WTC11 (cell line): ENCODE measurements around the gene SLC25A53. TPM values are rescaled to one million over a fixed set of nuclear protein-coding genes. Genes with fewer than 3 reads are reported as not detected.
A peak's percentile ranks its signal among the peaks of the same experiment; 100 is the strongest.
"Not testable (repeated sequence)": the region's sequence is repeated elsewhere in the genome, so short reads cannot be mapped to it uniquely, and the experiment has no call there.

Source experiments
- ATAC-seq: fragments of 200-7000 bp; cut with Tn5 transposase; 2 replicates; pipeline ENCODE4 v1.10.0; 2021; ENCODE audit warnings: mild to moderate bottlenecking, moderate library complexity
- CTCF ChIA-PET: fragments of 300-600 bp; sonication (Branson Sonifier 250); formaldehyde crosslinking; loops from one replicate; lab custom pipeline; 2021; ENCODE audit warnings: antibody characterized with exemption; lab: Charles Lee
- POLR2A ChIA-PET: fragments of 350-600 bp; sonication (Branson Sonifier 250); formaldehyde crosslinking; loops from one replicate; lab custom pipeline; 2021; ENCODE audit warnings: antibody characterized with exemption; lab: Charles Lee
- DNase-seq: peaks from one replicate; pipeline ENCODE4 v3.0.0; 2021; ENCODE audit warnings: low spot score
- H3K27ac Mint-ChIP-seq: 2 replicates; pipeline ENCODE4 v1.8.0; 2021; ENCODE audit warnings: mixed read lengths
- H3K27me3 Mint-ChIP-seq: 2 replicates; pipeline ENCODE4 v1.8.0; 2021; ENCODE audit warnings: low read depth, mild to moderate bottlenecking, moderate library complexity, mixed read lengths
- H3K36me3 Mint-ChIP-seq: 2 replicates; pipeline ENCODE4 v1.8.0; 2021; ENCODE audit warnings: mixed read lengths
- H3K4me1 Mint-ChIP-seq: 2 replicates; pipeline ENCODE4 v1.8.0; 2022; ENCODE audit warnings: mixed read lengths
- H3K4me3 Mint-ChIP-seq: 2 replicates; pipeline ENCODE4 v1.8.0; 2021; ENCODE audit warnings: mild to moderate bottlenecking, moderate library complexity, mixed read lengths
- H3K9me3 Mint-ChIP-seq: 2 replicates; pipeline ENCODE4 v1.8.0; 2021; ENCODE audit warnings: mixed read lengths
- FOXJ3 ChIP-seq: sonication (generic); formaldehyde crosslinking; IDR thresholded peaks from 2 replicates; pipeline ENCODE4 v1.9.0; 2021; ENCODE audit warnings: missing genetic modification reagents, mild to moderate bottlenecking, borderline replicate concordance
- FOXP1 ChIP-seq: sonication (generic); formaldehyde crosslinking; IDR thresholded peaks from 2 replicates; pipeline ENCODE4 v1.8.0; 2022; ENCODE audit warnings: missing genetic modification reagents, mild to moderate bottlenecking, moderate library complexity, borderline replicate concordance
- HMGA2 ChIP-seq: fragments of 250-450 bp; sonication (Bioruptor Pico); IDR thresholded peaks from 2 replicates; pipeline ENCODE4 v1.4.0; 2021; ENCODE audit warnings: mild to moderate bottlenecking, moderate library complexity
- MYBL2 ChIP-seq: sonication (generic); formaldehyde crosslinking; IDR thresholded peaks from 2 replicates; pipeline ENCODE4 v1.8.1; 2023; ENCODE audit warnings: mild to moderate bottlenecking, moderate library complexity, missing genetic modification reagents
- NFATC4 ChIP-seq: fragments of 250-450 bp; sonication (Bioruptor Pico); IDR thresholded peaks from 2 replicates; pipeline ENCODE4 v1.9.0; 2021; ENCODE audit warnings: mild to moderate bottlenecking
- NFE2L1 ChIP-seq: sonication (generic); formaldehyde crosslinking; IDR thresholded peaks from 2 replicates; pipeline ENCODE4 v1.8.1; 2023; ENCODE audit warnings: missing genetic modification reagents
- NFYB ChIP-seq: sonication (generic); formaldehyde crosslinking; conservative IDR thresholded peaks from 2 replicates; pipeline ENCODE4 v1.8.0; 2022; ENCODE audit warnings: low read depth, missing genetic modification reagents
- NR1H2 ChIP-seq: sonication (generic); formaldehyde crosslinking; IDR thresholded peaks from 2 replicates; pipeline ENCODE4 v1.9.0; 2021; ENCODE audit warnings: mild to moderate bottlenecking, moderate library complexity, missing genetic modification reagents
- RELA ChIP-seq: sonication (generic); formaldehyde crosslinking; IDR thresholded peaks from 2 replicates; pipeline ENCODE4 v1.8.1; 2022; ENCODE audit warnings: missing genetic modification reagents, mild to moderate bottlenecking, borderline replicate concordance
- SP1 ChIP-seq: sonication (generic); formaldehyde crosslinking; conservative IDR thresholded peaks from 2 replicates; pipeline ENCODE4 v1.8.1; 2022; ENCODE audit warnings: missing genetic modification reagents
- TCF7 ChIP-seq: sonication (generic); formaldehyde crosslinking; IDR thresholded peaks from 2 replicates; pipeline ENCODE4 v1.8.0; 2022; ENCODE audit warnings: mild to moderate bottlenecking, low read depth, missing genetic modification reagents, moderate library complexity
- TP53 ChIP-seq: sonication (generic); formaldehyde crosslinking; IDR thresholded peaks from 2 replicates; pipeline ENCODE4 v1.8.1; 2023; ENCODE audit warnings: mild to moderate bottlenecking, missing genetic modification reagents
- total RNA-seq: library from RNA; stranded (reverse); gene quantifications from 3 replicates; pipeline ENCODE4 v1.2.3, GENCODE V29; 2021
- TF ChIP-seq, protein P1 (sequence below): sonication (generic); formaldehyde crosslinking; IDR thresholded peaks from 2 replicates; pipeline ENCODE4 v1.8.1; 2023; ENCODE audit warnings: mild to moderate bottlenecking, moderate library complexity, missing genetic modification reagents
- TF ChIP-seq, protein P2 (sequence below): sonication (generic); formaldehyde crosslinking; IDR thresholded peaks from 2 replicates; pipeline ENCODE4 v1.8.0; 2022; ENCODE audit warnings: mild to moderate bottlenecking, missing genetic modification reagents
- TF ChIP-seq, protein P3 (sequence below): sonication (generic); formaldehyde crosslinking; IDR thresholded peaks from 2 replicates; pipeline ENCODE4 v1.8.0; 2023; ENCODE audit warnings: mild to moderate bottlenecking, missing genetic modification reagents
- TF ChIP-seq, protein P4 (sequence below): sonication (generic); formaldehyde crosslinking; IDR thresholded peaks from 2 replicates; pipeline ENCODE4 v1.8.0; 2022; ENCODE audit warnings: missing genetic modification reagents

SLC25A53 gene
- total RNA-seq, 1 experiment from 2014 or later, result 1.8 TPM

DNA sequence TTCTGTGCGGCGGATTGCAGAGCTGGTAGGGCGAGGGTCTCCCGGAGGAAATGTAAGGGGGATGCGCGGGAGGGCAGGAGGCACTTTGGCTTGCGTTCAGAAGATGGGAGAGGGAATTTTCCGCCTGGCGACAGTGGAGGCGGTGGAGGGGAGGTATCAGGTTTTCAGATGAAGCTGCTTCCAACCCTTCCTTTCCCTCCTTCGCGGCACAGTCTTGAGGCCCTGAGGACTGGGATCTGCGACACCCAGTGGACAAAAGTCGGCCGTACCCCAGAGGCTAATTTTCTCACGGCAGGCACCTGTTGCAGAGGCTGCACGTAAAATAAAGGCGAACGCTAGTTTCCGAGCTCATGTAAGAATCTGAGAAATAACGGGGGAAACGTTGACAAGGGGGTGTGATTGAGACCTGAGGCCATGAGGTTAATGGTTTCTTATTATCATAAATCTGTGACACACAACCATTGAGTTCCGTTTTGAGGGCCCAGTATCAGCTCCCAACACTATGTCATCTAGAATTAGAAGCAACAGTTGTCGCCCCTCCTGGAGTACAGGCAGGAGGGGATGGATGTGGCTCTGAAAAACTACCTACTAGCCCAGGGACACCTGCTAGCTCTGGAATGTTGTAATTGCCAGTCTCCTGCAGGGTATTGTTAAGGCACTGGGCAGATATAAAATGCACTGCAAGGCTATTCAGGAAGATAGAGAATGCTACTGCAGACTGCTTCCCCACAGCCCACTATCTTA lies 43.4 kb downstream of the SLC25A53 start:
- no peaks in the 10 kb centered on the region for H3K9me3 Mint-ChIP-seq
- ATAC-seq, result peak; percentile 62
- H3K36me3 Mint-ChIP-seq, result no peaks in the 10 kb centered on the region

DNA sequence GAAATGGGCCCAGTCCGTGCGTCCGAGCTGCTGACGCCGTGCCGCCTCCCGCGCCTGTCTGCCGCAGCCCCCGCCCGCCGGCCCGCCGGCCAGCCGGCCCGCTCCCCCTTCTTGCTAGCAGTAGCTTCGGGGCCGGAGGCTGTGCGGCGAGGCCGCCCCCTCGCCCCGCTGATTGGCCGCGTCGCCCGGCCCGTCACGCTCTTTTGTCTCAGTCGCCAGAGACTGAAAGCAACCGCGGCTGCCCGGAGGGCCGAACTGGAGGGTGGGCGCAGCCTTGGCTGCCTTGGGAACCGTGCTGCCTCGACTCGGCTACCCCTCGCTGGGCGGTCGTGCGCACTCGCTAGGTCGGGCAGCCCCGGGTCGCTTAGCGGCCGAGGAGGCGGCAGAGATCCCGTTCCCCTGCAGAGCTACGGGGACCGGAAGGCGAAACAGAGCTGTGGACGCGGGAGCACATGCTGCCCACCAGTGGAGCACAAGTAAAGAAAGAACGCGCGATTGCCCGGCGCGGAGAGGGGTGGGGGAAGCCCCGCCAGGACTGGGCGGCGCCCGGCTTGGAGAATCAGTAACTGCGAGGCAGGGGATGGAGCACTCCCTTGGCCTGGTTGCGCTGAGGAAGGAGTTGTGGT lies 44.4 kb downstream of the SLC25A53 start, which contains the start of gene ZCCHC18:
Gene ZCCHC18, plus strand, starts transcription at position 198 of the 626 bp plus-strand sequence. CDS start 1,589 bp downstream, outside the sequence.
- Mint-ChIP-seq H3K36me3 (no peaks in the 10 kb centered on the region), H3K4me3 (peak within 1 kb of the TSS; percentile 85), H3K27ac (peak within 1 kb of the TSS; percentile 87; the same call in 1 of the 2 replicates), H3K4me1 (peaks cover 15% of the 10 kb centered on the region), H3K27me3 (peaks cover 9% of the 10 kb centered on the region), H3K9me3 (no peaks in the 10 kb centered on the region)
- ChIA-PET POLR2A (no interaction called here), CTCF (interaction anchor here (0.6 to 1.8 kb wide), 11 partner anchors 11 to 268 kb away, joined by 3 to 15 read pairs (median 4); partner anchors contain the start of gene SLC25A53)
- DNase-seq, result peak; percentile 72
- TF ChIP-seq RELA (CRISPR knock-in tag) (no peak), FOXP1 (CRISPR knock-in tag) (peak; percentile 40; the same call in 1 of the 2 replicates), FOXJ3 (no peak), SP1 (0 out of 2 replicates have a peak, but pooled peaks have one; percentile 20), MYBL2 (CRISPR knock-in tag) (no peak), NFYB (CRISPR knock-in tag) (peak; percentile 47; the same call in 1 of the 2 replicates)
- TF ChIP-seq, protein P1, sequence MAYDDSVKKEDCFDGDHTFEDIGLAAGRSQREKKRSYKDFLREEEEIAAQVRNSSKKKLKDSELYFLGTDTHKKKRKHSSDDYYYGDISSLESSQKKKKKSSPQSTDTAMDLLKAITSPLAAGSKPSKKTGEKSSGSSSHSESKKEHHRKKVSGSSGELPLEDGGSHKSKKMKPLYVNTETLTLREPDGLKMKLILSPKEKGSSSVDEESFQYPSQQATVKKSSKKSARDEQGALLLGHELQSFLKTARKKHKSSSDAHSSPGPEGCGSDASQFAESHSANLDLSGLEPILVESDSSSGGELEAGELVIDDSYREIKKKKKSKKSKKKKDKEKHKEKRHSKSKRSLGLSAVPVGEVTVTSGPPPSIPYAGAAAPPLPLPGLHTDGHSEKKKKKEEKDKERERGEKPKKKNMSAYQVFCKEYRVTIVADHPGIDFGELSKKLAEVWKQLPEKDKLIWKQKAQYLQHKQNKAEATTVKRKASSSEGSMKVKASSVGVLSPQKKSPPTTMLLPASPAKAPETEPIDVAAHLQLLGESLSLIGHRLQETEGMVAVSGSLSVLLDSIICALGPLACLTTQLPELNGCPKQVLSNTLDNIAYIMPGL (CRISPR knock-in tag), result peak; percentile 37; the same call in 1 of the 2 replicates
- TF ChIP-seq, protein P2, sequence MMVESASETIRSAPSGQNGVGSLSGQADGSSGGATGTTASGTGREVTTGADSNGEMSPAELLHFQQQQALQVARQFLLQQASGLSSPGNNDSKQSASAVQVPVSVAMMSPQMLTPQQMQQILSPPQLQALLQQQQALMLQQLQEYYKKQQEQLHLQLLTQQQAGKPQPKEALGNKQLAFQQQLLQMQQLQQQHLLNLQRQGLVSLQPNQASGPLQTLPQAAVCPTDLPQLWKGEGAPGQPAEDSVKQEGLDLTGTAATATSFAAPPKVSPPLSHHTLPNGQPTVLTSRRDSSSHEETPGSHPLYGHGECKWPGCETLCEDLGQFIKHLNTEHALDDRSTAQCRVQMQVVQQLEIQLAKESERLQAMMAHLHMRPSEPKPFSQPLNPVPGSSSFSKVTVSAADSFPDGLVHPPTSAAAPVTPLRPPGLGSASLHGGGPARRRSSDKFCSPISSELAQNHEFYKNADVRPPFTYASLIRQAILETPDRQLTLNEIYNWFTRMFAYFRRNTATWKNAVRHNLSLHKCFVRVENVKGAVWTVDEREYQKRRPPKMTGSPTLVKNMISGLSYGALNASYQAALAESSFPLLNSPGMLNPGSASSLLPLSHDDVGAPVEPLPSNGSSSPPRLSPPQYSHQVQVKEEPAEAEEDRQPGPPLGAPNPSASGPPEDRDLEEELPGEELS, result 0 out of 2 replicates have a peak, but pooled peaks have one; percentile 30
- TF ChIP-seq, protein P3, sequence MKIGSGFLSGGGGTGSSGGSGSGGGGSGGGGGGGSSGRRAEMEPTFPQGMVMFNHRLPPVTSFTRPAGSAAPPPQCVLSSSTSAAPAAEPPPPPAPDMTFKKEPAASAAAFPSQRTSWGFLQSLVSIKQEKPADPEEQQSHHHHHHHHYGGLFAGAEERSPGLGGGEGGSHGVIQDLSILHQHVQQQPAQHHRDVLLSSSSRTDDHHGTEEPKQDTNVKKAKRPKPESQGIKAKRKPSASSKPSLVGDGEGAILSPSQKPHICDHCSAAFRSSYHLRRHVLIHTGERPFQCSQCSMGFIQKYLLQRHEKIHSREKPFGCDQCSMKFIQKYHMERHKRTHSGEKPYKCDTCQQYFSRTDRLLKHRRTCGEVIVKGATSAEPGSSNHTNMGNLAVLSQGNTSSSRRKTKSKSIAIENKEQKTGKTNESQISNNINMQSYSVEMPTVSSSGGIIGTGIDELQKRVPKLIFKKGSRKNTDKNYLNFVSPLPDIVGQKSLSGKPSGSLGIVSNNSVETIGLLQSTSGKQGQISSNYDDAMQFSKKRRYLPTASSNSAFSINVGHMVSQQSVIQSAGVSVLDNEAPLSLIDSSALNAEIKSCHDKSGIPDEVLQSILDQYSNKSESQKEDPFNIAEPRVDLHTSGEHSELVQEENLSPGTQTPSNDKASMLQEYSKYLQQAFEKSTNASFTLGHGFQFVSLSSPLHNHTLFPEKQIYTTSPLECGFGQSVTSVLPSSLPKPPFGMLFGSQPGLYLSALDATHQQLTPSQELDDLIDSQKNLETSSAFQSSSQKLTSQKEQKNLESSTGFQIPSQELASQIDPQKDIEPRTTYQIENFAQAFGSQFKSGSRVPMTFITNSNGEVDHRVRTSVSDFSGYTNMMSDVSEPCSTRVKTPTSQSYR (CRISPR knock-in tag), result 0 out of 2 replicates have a peak, but pooled peaks have one; percentile 27
- TF ChIP-seq, protein P4, sequence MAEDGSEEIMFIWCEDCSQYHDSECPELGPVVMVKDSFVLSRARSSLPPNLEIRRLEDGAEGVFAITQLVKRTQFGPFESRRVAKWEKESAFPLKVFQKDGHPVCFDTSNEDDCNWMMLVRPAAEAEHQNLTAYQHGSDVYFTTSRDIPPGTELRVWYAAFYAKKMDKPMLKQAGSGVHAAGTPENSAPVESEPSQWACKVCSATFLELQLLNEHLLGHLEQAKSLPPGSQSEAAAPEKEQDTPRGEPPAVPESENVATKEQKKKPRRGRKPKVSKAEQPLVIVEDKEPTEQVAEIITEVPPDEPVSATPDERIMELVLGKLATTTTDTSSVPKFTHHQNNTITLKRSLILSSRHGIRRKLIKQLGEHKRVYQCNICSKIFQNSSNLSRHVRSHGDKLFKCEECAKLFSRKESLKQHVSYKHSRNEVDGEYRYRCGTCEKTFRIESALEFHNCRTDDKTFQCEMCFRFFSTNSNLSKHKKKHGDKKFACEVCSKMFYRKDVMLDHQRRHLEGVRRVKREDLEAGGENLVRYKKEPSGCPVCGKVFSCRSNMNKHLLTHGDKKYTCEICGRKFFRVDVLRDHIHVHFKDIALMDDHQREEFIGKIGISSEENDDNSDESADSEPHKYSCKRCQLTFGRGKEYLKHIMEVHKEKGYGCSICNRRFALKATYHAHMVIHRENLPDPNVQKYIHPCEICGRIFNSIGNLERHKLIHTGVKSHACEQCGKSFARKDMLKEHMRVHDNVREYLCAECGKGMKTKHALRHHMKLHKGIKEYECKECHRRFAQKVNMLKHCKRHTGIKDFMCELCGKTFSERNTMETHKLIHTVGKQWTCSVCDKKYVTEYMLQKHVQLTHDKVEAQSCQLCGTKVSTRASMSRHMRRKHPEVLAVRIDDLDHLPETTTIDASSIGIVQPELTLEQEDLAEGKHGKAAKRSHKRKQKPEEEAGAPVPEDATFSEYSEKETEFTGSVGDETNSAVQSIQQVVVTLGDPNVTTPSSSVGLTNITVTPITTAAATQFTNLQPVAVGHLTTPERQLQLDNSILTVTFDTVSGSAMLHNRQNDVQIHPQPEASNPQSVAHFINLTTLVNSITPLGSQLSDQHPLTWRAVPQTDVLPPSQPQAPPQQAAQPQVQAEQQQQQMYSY (CRISPR knock-in tag), result peak; percentile 55; the same call in 1 of the 2 replicates
- peak; percentile 84 for ATAC-seq

More for the DNA sequence above, 43.4 kb downstream of the SLC25A53 start:
- TF ChIP-seq HMGA2 (no peak), NR1H2 (CRISPR knock-in tag) (no peak), NFATC4 (CRISPR knock-in tag) (no peak), TCF7 (CRISPR knock-in tag) (no peak), NFE2L1 (CRISPR knock-in tag) (no peak), TP53 (CRISPR knock-in tag) (no peak)
- ChIA-PET POLR2A (no interaction called here), CTCF (interaction anchor here (0.6 to 1.8 kb wide), 11 partner anchors 10 to 269 kb away, joined by 3 to 15 read pairs (median 5); partner anchors contain the start of gene SLC25A53)
- H3K4me3 Mint-ChIP-seq, result peak overlapping the region; percentile 85
- peak; percentile 63 for DNase-seq
- peaks cover 9% of the 10 kb centered on the region for H3K27me3 Mint-ChIP-seq
- peaks cover 15% of the 10 kb centered on the region for H3K4me1 Mint-ChIP-seq
- no peak overlapping the region for H3K27ac Mint-ChIP-seq

DNA sequence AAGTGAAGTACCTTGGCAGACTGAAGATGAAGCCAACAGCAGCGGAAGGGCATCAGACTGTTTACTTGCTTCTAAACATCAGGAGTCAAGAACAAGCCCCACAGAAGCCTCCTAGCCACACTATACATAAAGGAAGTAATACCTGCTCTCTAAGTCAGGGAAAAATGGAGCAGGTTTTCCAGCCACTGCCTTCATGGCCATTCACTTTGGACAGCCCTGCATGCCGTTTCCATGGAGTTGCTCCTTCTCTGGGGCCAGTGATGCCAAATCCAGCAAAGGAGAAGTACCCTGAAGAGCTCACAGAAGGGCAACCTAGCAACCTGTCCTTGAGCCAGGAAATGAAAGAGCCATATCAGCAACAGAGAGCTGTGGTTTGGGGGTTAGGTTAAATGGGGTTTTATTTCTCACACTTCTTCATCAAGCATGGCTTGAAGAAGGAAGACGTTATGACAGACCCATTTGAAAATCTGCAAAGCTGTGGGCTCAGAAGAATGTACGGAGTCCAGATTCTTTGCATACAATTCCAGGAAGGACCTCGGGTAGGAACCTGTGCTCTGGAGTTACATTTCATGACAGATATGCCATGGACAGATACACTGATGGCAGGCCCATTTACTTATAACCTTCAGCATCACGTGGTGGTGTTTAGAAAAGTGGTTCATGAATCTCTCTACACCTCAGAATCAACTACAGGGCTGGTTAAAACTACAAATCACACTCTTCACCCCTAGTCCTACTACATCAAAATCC lies 46.1 kb downstream of the SLC25A53 start:
- CTCF ChIA-PET, H3K9me3 Mint-ChIP-seq, POLR2A ChIA-PET, H3K27me3 Mint-ChIP-seq, H3K27ac Mint-ChIP-seq, DNase-seq, H3K4me3 Mint-ChIP-seq, ATAC-seq, H3K36me3 Mint-ChIP-seq: not testable (repeated sequence)
- peaks cover 15% of the 10 kb centered on the region for H3K4me1 Mint-ChIP-seq
